Sigmoid colon (tissue), 7 donors: ENCODE measurements around the gene TEX264. TPM values are rescaled to one million over a fixed set of nuclear protein-coding genes. Genes with fewer than 3 reads are reported as not detected.

Experiments
- DNase-seq: peaks from one replicate; pipeline ENCODE4 v3.0.0-alpha.2; 2019
- H3K27ac ChIP-seq, 4 donors: fragments of 200-600 bp; sonication (generic); one replicate each; pipeline ENCODE4 v1.5.1; 2016 to 2019; ENCODE audit warnings: mild to moderate bottlenecking in 1 of 4
- H3K27me3 ChIP-seq, 3 donors: fragments of 200-600 bp; sonication (generic); one replicate each; pipeline ENCODE4 v1.5.1; 2019; ENCODE audit warnings: mild to moderate bottlenecking in 1 of 3
- H3K36me3 ChIP-seq, 4 donors: fragments of 200-600 bp; sonication (generic); one replicate each; pipeline ENCODE4 v1.5.1; 2016 to 2019
- H3K4me1 ChIP-seq, 4 donors: fragments of 200-600 bp; sonication (generic); one replicate each; pipeline ENCODE4 v1.5.1; 2017 to 2019
- H3K4me3 ChIP-seq, 4 donors: fragments of 200-600 bp; sonication (generic); one replicate each; pipeline ENCODE4 v1.5.1; 2017 to 2019; ENCODE audit warnings: mild to moderate bottlenecking in 2 of 4, moderate library complexity in 1 of 4
- H3K9me3 ChIP-seq, 4 donors: fragments of 200-600 bp in 3 of 4; sonication (generic) in 3 of 4; one replicate each; pipeline versions ENCODE4 v1.5.1 to v1.6.1; 2013 to 2019
- CTCF ChIP-seq, 4 experiments: fragments of 450-650 bp in 3 of 4; fragments of 200-600 bp in 1 of 4; IDR thresholded peaks; one replicate each; pipeline ENCODE4 v1.5.1; 2016 to 2019; ENCODE audit warnings: antibody characterized with exemption in 4 of 4, mild to moderate bottlenecking in 3 of 4, moderate library complexity in 2 of 4
- EP300 ChIP-seq, 4 donors: sonication (generic); formaldehyde crosslinking; IDR thresholded peaks; one replicate each; pipeline ENCODE4 v1.6.1; 2017; ENCODE audit warnings: antibody characterized with exemption in 4 of 4
- POLR2A ChIP-seq, 2 donors: fragments of 450-650 bp; IDR thresholded peaks; one replicate each; pipeline ENCODE4 v1.6.1; 2016; ENCODE audit warnings: antibody characterized with exemption in 2 of 2, mild to moderate bottlenecking in 2 of 2, moderate library complexity in 2 of 2
- POLR2AphosphoS5 ChIP-seq, 4 donors: sonication (generic); formaldehyde crosslinking; IDR thresholded peaks; one replicate each; pipeline ENCODE4 v1.6.1; 2017; ENCODE audit warnings: antibody characterized with exemption in 4 of 4
- WGBS, 2 donors: extraction: QIAGEN DNeasy Blood & Tissue Kit; methylation state at CpG; one replicate each; pipeline ENCODE4 v1.1.7; 2013; 5-methylcytosine and 5-hydroxymethylcytosine counted together
- intact Hi-C: fragments of 100-400 bp; cut with DNase I; formaldehyde crosslinking; loops from one replicate; pipeline ENCODE4 v1.15.1; 2023
- polyA plus RNA-seq, 3 donors: library from polyadenylated mRNA; stranded (reverse); fragments of 200-250 nt; gene quantifications; one replicate each; pipeline ENCODE4 v1.2.3, GENCODE V29; 2013
- total RNA-seq, 4 donors: library from RNA; depleted of rRNA; stranded (reverse); fragments of >200 nt; gene quantifications; one replicate each; pipeline ENCODE4 v1.1.0, GENCODE V29; 2016
- donor health status: healthy with polysubstance abuse.
- donor health status: Bipolar disorder and iron deficiency.
- donor health status: healthy.

Gene TEX264
- total and polyA plus RNA-seq, 7 donors: 23.4 to 79.7 (median 69.3) TPM

- 72 to 76% methylated on average over 8 of the region's 8 CpGs for WGBS, 2 donors
These were observed 50.2 kb downstream of the TEX264 start for GRCh38 chr3:51721062-51721745.

GRCh38 chr3:51722362-51722761, 51.3 kb downstream of the TEX264 start:
- Histone ChIP-seq H3K27ac (no peak overlapping the region), H3K9me3 (no peaks in the 10 kb centered on the region), H3K4me1 (no peaks in the 10 kb centered on the region), H3K27me3 (peaks cover 0 to 7% (median 0%) of the 10 kb centered on the region in 3 donors), H3K36me3 (no peaks in the 10 kb centered on the region), H3K4me3 (no peak overlapping the region)
- 65 to 74% methylated on average over 4 of the region's 4 CpGs for WGBS, 2 donors
- TF ChIP-seq CTCF (IDR thresholded peaks at IDR 0.05) (no peak), POLR2A (IDR thresholded peaks at IDR 0.05) (no peak), POLR2AphosphoS5 (IDR thresholded peaks at IDR 0.05) (no peak), EP300 (IDR thresholded peaks at IDR 0.05) (no peak)
- no peak for DNase-seq
- intact Hi-C loops: no loop called here

More at GRCh38 chr3:51721062-51721745, 50.2 kb downstream of the TEX264 start:
- TF ChIP-seq EP300 (IDR thresholded peaks at IDR 0.05) (no peak), CTCF (IDR thresholded peaks at IDR 0.05) (no peak), POLR2AphosphoS5 (IDR thresholded peaks at IDR 0.05) (no peak), POLR2A (IDR thresholded peaks at IDR 0.05) (no peak)
- Histone ChIP-seq H3K27me3 (peaks cover 0 to 7% (median 0%) of the 10 kb centered on the region in 3 donors), H3K4me1 (no peaks in the 10 kb centered on the region), H3K27ac (no peak overlapping the region), H3K9me3 (no peaks in the 10 kb centered on the region), H3K36me3 (no peaks in the 10 kb centered on the region), H3K4me3 (no peak overlapping the region)
- intact Hi-C loops: no loop called here
- no peak for DNase-seq

- Histone ChIP-seq H3K9me3 (peaks cover 0 to 2% (median 0%) of the 10 kb centered on the region in 4 donors), H3K36me3 (no peaks in the 10 kb centered on the region), H3K27me3 (no peaks in the 10 kb centered on the region), H3K4me1 (no peaks in the 10 kb centered on the region), H3K27ac (no peak overlapping the region), H3K4me3 (no peak overlapping the region)
- TF ChIP-seq POLR2AphosphoS5 (IDR thresholded peaks at IDR 0.05): no peak
- no peak for TF ChIP-seq POLR2A (IDR thresholded peaks at IDR 0.05)
- no peak for TF ChIP-seq CTCF (IDR thresholded peaks at IDR 0.05)
- no peak for TF ChIP-seq EP300 (IDR thresholded peaks at IDR 0.05)
- intact Hi-C loops: no loop called here
- DNase-seq: no peak
These were observed 56.4 kb downstream of the TEX264 start for GRCh38 chr3:51727500-51727899.

GRCh38 chr3:51729042-51729633, 58.1 kb downstream of the TEX264 start:
- no peak for TF ChIP-seq POLR2AphosphoS5 (IDR thresholded peaks at IDR 0.05)
- no peak for TF ChIP-seq CTCF (IDR thresholded peaks at IDR 0.05)
- no peak for TF ChIP-seq POLR2A (IDR thresholded peaks at IDR 0.05)
- no peak for TF ChIP-seq EP300 (IDR thresholded peaks at IDR 0.05)
- no peaks in the 10 kb centered on the region for H3K36me3 ChIP-seq
- H3K4me1 ChIP-seq: no peaks in the 10 kb centered on the region
- H3K27ac ChIP-seq: no peak overlapping the region
- no peaks in the 10 kb centered on the region for H3K27me3 ChIP-seq
- DNase-seq: no peak
- peaks cover 0 to 2% (median 0%) of the 10 kb centered on the region in 4 donors for H3K9me3 ChIP-seq
- intact Hi-C loops: no loop called here
- no peak overlapping the region for H3K4me3 ChIP-seq
